Astrocyte (in vitro differentiated cells and primary cell): ENCODE results near the gene KRT33A. TPM values are rescaled to one million over a fixed set of nuclear protein-coding genes. Genes with fewer than 3 reads are reported as not detected.

Experiments
- total RNA-seq: library from RNA; stranded (reverse); gene quantifications from 2 replicates; pipeline ENCODE4 v1.2.1, GENCODE V29; 2021

The KRT33A gene
- total RNA-seq, 1 donor from 2014 or later = not detected

Other genes starting within 250 kb of the KRT33A start
- gene KRTAP4-16, start 248.6 kb downstream of the KRT33A start, total RNA-seq = not detected in 2 replicates
- gene KRTAP4-9, start 245.4 kb downstream of the KRT33A start, total RNA-seq = not detected in 2 replicates
- gene KRTAP4-11, start 232.5 kb downstream of the KRT33A start, total RNA-seq = not detected in 2 replicates
- gene KRTAP4-12, start 226.6 kb downstream of the KRT33A start, total RNA-seq = not detected in 2 replicates
- not detected in 2 replicates for gene KRTAP4-6, start 210.3 kb downstream of the KRT33A start, total RNA-seq
- gene KRTAP4-5, start 201.0 kb downstream of the KRT33A start, total RNA-seq = not detected in 2 replicates
- gene KRTAP4-4, start 190.1 kb downstream of the KRT33A start, total RNA-seq = not detected in 2 replicates
- not detected in 2 replicates for gene KRTAP4-3, start 182.6 kb downstream of the KRT33A start, total RNA-seq
- gene KRTAP4-2, start 172.6 kb downstream of the KRT33A start, total RNA-seq = not detected in 2 replicates
- not detected in 2 replicates for gene KRTAP4-1, start 165.9 kb downstream of the KRT33A start, total RNA-seq
- not detected in 2 replicates for gene KRTAP9-1, start 160.9 kb downstream of the KRT33A start, total RNA-seq
- gene KRTAP9-2, start 124.2 kb downstream of the KRT33A start, total RNA-seq = not detected in 2 replicates
- not detected in 2 replicates for gene KRTAP9-3, start 118.4 kb downstream of the KRT33A start, total RNA-seq
- not detected in 2 replicates for gene KRTAP9-8, start 112.8 kb downstream of the KRT33A start, total RNA-seq
- gene KRTAP9-4, start 101.1 kb downstream of the KRT33A start, total RNA-seq = not detected in 2 replicates
- gene KRTAP9-9, start 95.4 kb downstream of the KRT33A start, total RNA-seq = not detected in 2 replicates
- gene KRTAP9-6, start 85.5 kb downstream of the KRT33A start, total RNA-seq = not detected in 2 replicates
- gene KRTAP9-7, start 75.1 kb downstream of the KRT33A start, total RNA-seq = not detected in 2 replicates
- gene KRTAP29-1, start 48.0 kb downstream of the KRT33A start, total RNA-seq = not detected in 2 replicates
- gene KRTAP16-1, start 41.5 kb downstream of the KRT33A start, total RNA-seq = not detected in 2 replicates
- not detected in 2 replicates for gene KRTAP17-1, start 35.1 kb downstream of the KRT33A start, total RNA-seq
- not detected in 2 replicates for gene KRT33B, start 19.0 kb upstream of the KRT33A start, total RNA-seq
- not detected in 2 replicates for gene KRT34, start 31.5 kb upstream of the KRT33A start, total RNA-seq
- gene KRT31, start 46.8 kb upstream of the KRT33A start, total RNA-seq = not detected in 2 replicates
- not detected in 2 replicates for gene KRT37, start 73.8 kb upstream of the KRT33A start, total RNA-seq
- not detected in 2 replicates for gene KRT38, start 90.2 kb upstream of the KRT33A start, total RNA-seq
- not detected in 2 replicates for gene KRT32, start 116.6 kb upstream of the KRT33A start, total RNA-seq
- gene KRT35, start 130.3 kb upstream of the KRT33A start, total RNA-seq = not detected in 2 replicates
- not detected in 2 replicates for gene KRT36, start 139.1 kb upstream of the KRT33A start, total RNA-seq
- gene KRT13, start 154.8 kb upstream of the KRT33A start, total RNA-seq = not detected in 2 replicates
- 0.26 and 0.79 TPM in 2 replicates for gene KRT15, start 168.1 kb upstream of the KRT33A start, total RNA-seq
- 113 and 210 TPM in 2 replicates for gene KRT19, start 177.5 kb upstream of the KRT33A start, total RNA-seq
- 0.09 TPM in 1 of 2 replicates, not detected in the other for gene KRT9, start 221.2 kb upstream of the KRT33A start, total RNA-seq
- 1.0 and 2.2 TPM in 2 replicates for gene KRT14, start 236.1 kb upstream of the KRT33A start, total RNA-seq